Fibroblast of pulmonary artery (primary cell): Measurements from ENCODE around the gene CCDC192.

ENCODE experiments used
- DNase-seq: peaks from one replicate; pipeline ENCODE4 v3.0.0-alpha.2; 2010; ENCODE audit warnings: low read depth
- H3K4me3 ChIP-seq: replicated peaks from 2 replicates; pipeline ENCODE4 v1.5.1; 2011; ENCODE audit warnings: low read depth, mild to moderate bottlenecking, control low read depth, low read length, moderate library complexity
- CTCF ChIP-seq: IDR thresholded peaks from 2 replicates; pipeline ENCODE4 v1.5.1; 2011; ENCODE audit warnings: mild to moderate bottlenecking, control low read depth, low read length, inconsistent platforms; ENCODE audit errors: missing control alignments

Gene CCDC192

GRCh38 chr5:127827451-127827850 lies 124.3 kb downstream of the CCDC192 start:
- H3K4me3 ChIP-seq = no peak overlapping the region
- no peak for DNase-seq
- TF ChIP-seq CTCF = no peak

DNA sequence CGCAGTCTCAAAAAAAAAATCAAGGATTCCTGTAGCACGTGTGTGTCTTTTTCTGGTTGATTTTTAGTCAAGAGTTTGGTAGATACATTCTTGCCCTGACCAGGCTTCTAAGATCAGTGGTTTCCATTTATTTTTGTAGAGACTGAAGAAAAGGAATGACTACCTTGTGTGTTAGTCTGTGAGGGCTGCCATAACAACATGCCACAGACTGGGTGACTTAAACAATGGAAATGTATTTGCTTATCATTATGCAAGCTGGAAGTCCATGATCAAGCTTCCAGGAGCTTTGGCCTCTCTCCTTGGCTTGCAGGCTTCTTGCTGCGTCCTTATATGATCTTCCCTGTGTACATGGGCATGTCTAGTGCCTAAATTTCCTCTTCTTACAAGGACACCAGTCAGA lies 127.0 kb downstream of the CCDC192 start:
- no peak overlapping the region for H3K4me3 ChIP-seq
- peak; percentile 62 for DNase-seq
- TF ChIP-seq CTCF = no peak

DNA sequence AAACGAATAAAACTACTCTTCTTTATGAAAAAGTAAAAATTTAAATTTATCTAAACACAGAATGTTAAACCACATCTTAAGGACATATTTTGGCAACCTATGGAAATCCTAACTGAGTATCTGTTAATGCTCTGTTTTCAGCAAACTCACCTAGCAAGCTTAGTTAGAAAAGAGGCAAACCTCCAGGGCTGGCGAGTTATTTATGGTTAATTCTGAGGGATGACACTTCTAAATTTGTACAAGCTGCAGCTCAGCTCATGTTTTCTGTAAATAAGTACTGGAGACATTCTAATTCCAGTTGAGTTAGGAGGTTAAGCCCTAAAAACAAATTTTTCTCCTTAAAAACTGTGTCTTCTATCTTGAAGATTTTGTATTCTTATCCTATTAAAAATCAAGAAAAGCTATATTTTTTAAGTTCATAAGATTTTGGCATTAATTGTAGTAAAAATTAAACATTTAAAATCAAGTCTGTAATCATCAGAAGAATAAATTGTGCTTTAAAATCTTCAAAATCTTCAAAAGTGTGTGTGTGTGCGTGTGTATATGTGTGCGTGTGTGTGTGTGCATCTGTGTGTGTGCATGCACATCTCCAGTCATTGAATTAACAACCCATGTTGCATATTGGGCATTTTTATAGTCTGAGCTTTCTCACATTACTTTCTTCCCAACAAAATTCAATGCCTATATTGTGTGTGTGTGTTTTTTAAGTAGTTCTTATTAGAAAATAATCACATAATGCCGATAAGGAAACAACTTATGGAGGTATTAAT lies 127.8 kb downstream of the CCDC192 start:
- no peak for TF ChIP-seq CTCF
- H3K4me3 ChIP-seq = no peak overlapping the region
- no peak for DNase-seq

- no peak for TF ChIP-seq CTCF
- DNase-seq = no peak
- no peak overlapping the region for H3K4me3 ChIP-seq
These were observed 128.9 kb downstream of the CCDC192 start for GRCh38 chr5:127832067-127832466.

DNA sequence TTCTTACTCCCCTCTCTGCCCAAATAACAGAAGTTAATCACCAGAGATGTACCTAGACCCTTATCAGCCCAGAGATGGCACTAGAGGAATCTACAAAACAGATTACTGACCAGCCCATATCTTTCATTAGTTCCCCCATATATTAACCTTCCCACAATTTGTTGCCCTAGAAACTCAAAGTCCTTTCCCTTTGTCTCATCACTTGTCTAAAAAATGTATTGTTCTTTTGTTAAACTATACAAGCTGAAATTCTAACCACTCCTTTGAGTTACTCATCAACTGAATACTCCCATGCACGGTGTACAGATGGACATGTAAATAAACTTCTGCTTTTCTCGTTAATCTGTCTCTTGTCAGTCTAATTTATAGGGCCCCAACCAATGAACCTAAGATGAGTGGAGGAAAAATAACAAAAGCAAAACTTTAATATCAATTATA lies 130.9 kb downstream of the CCDC192 start:
- H3K4me3 ChIP-seq = no peak overlapping the region
- DNase-seq = peak; percentile 56
- no peak for TF ChIP-seq CTCF

DNA sequence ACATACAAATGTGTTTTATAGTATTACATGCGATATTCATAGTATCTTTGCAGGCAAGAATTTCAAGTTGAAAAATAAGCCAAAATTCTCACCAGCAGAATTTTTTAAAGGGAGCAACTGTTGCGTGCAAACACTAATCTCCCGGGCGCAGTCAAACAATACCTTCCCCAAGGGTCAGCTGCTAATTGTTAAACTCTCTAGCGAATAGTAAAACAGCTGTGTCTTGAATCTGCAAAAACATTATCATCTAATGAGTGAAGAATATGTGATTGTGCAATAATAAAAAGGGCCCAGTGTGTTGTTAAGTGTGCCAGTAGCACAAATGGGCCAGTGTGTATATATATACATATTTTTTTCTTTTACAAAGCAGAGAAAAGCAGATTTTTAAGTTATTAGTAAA lies 131.4 kb downstream of the CCDC192 start:
- no peak overlapping the region for H3K4me3 ChIP-seq
- TF ChIP-seq CTCF = no peak
- DNase-seq = peak; percentile 75

DNA sequence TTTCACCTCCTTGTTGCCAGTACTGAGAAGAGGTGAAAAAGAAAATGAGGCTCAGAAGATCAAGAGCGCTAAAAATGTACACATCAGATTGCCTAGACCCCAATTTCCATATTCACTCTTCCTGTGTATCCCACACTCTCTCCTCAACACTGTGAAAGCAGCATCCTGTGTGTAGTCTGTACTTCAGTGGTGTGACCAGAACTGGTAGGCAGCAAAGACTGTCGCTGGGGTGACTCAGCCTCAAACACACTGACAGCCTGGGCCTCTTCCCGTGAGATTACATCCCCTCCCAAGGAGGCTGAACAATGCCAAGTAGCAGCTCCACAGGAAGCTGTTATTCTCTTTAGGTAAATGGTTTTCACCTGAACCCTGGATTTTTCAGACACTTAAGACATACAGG lies 135.5 kb downstream of the CCDC192 start:
- H3K4me3 ChIP-seq = no peak overlapping the region
- no peak for TF ChIP-seq CTCF
- DNase-seq = peak; percentile 64
